NT2/D1 (cell line): ENCODE data around the gene GTF3C5.

ENCODE experiments used
- DNase-seq: peaks from one replicate; pipeline ENCODE4 v3.0.0-alpha.2; 2011; ENCODE audit warnings: low read depth, low spot score
- H3K27me3 ChIP-seq: 2 replicates; pipeline ENCODE4 v1.6.0; 2011; ENCODE audit warnings: mild to moderate bottlenecking; ENCODE audit not compliant: insufficient read length, insufficient read depth
- H3K36me3 ChIP-seq: 2 replicates; pipeline ENCODE4 v1.6.1; 2011; ENCODE audit warnings: mild to moderate bottlenecking, low read length, mixed read lengths; ENCODE audit not compliant: insufficient read depth, insufficient read length
- H3K4me1 ChIP-seq: 2 replicates; pipeline ENCODE4 v1.5.1; 2011; ENCODE audit not compliant: insufficient read depth, insufficient read length
- H3K4me3 ChIP-seq: 2 replicates; pipeline ENCODE4 v1.5.1; 2011; ENCODE audit warnings: low read depth; ENCODE audit not compliant: insufficient read length
- H3K9ac ChIP-seq: 2 replicates; pipeline ENCODE4 v1.6.0; 2011; ENCODE audit warnings: low read depth; ENCODE audit not compliant: insufficient read length
- H3K9me3 ChIP-seq: 2 replicates; pipeline ENCODE4 v1.5.1; 2011; ENCODE audit warnings: mild to moderate bottlenecking, low read length; ENCODE audit not compliant: insufficient read depth
- SUZ12 ChIP-seq: IDR thresholded peaks from 2 replicates; pipeline ENCODE4 v1.6.1; 2011; ENCODE audit not compliant: insufficient read length, insufficient read depth; ENCODE audit errors: extremely low read depth
- YY1 ChIP-seq: IDR thresholded peaks from 2 replicates; pipeline ENCODE4 v1.6.1; 2011; ENCODE audit not compliant: insufficient read length, insufficient read depth
- ZNF274 ChIP-seq: IDR thresholded peaks from 2 replicates; pipeline ENCODE4 v1.6.1; 2011; ENCODE audit warnings: mild to moderate bottlenecking, low read depth, low read length

The GTF3C5 gene

DNA sequence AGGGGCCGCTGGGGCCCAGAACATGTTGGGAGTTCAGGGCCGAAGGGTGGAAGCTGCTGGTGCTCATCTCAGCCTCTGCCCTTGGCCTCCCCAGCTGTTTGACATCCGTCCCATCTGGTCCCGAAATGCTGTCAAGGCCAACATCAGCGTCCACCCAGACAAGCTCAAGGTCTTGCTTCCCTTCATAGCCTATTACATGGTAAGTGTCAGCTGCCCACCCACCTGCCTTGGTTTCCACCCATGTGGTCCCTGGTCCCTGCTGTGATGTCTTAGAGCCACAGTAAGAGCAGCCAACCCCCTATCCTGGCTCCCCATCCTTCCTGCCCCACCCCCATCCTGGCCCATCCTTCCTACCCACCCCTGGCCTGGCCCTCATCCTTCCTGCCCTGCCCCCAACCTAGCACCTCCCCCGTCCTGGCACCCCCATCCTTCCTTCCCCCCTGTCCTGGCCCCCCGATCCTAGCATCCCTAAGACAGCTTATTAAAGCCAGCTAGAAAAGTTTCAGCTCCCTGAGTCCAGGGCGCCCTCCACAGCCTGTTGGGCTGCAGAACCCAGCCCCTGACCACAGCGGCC is 21.3 kb downstream of the GTF3C5 start:
- Histone ChIP-seq H3K27me3 (no peaks in the 10 kb centered on the region), H3K9ac (no peak overlapping the region), H3K4me3 (no peak overlapping the region), H3K36me3 (peaks cover 91% of the 10 kb centered on the region), H3K4me1 (no peaks in the 10 kb centered on the region), H3K9me3 (no peaks in the 10 kb centered on the region)
- DNase-seq = no peak
- TF ChIP-seq ZNF274 (no peak), YY1 (no peak)

DNA sequence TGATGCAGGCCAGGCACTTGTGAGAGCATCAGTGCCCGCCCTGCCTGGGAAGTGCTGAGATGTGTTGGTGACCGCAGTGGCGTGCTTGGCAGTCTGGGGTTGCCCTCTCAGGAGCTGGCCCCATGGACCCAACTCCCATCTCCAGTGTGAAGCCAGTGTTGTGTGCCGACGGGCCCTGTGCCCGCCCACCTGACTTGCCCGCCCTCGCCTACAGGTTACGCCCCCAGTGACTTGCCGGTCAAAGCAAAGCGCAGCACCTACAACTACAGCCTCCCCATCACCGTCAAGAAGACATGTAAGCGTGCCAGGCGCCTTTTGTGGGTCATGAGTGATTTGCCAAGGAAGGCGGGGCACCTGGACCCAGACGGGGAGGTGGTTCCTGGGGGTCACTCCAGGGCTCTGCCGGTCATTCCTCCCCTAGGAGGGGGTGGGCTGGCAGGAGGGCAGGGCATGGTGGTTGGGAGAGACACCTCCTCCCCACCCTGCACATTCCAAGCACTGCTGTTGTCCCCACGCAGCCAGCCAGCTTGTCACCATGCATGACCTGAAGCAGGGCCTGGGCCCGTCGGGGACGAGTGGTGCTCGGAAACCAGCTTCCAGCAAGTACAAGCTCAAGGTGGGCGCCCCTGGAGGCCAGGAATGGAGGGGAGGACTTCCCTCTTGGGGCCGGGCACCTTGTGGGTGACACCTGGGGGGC is 23.5 kb downstream of the GTF3C5 start:
- no peak overlapping the region for H3K9ac ChIP-seq
- no peaks in the 10 kb centered on the region for H3K9me3 ChIP-seq
- H3K4me1 ChIP-seq = peaks cover 11% of the 10 kb centered on the region
- H3K4me3 ChIP-seq = no peak overlapping the region
- TF ChIP-seq SUZ12 (no peak), ZNF274 (no peak), YY1 (no peak)
- DNase-seq = no peak
- no peaks in the 10 kb centered on the region for H3K27me3 ChIP-seq
- peaks cover 94% of the 10 kb centered on the region for H3K36me3 ChIP-seq

DNA sequence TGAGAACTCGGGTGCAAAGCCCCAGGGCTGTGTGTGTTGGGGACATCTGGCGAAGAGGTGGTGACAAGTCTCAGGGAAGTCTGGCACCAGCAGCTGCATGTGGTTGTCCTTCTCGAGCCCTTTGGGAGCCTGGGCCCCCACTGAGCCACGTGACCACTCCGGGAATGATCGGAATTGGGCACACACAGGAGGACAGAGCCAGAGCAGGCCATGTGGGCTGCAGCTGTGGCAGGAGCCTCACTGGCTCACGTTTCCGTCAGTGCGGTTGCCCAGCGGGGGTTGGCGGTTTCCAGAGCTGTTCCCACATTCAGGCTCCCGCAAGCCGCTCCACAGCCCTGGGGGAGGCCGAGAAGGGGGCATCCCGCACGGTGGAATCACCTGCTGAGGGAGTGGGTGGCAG is 24.2 kb downstream of the GTF3C5 start:
- no peak overlapping the region for H3K4me3 ChIP-seq
- no peaks in the 10 kb centered on the region for H3K27me3 ChIP-seq
- no peak for DNase-seq
- peaks cover 91% of the 10 kb centered on the region for H3K36me3 ChIP-seq
- peaks cover 16% of the 10 kb centered on the region for H3K4me1 ChIP-seq
- no peak overlapping the region for H3K9ac ChIP-seq
- no peaks in the 10 kb centered on the region for H3K9me3 ChIP-seq
- TF ChIP-seq SUZ12 = no peak
- TF ChIP-seq ZNF274 = no peak
- TF ChIP-seq YY1 = no peak

DNA sequence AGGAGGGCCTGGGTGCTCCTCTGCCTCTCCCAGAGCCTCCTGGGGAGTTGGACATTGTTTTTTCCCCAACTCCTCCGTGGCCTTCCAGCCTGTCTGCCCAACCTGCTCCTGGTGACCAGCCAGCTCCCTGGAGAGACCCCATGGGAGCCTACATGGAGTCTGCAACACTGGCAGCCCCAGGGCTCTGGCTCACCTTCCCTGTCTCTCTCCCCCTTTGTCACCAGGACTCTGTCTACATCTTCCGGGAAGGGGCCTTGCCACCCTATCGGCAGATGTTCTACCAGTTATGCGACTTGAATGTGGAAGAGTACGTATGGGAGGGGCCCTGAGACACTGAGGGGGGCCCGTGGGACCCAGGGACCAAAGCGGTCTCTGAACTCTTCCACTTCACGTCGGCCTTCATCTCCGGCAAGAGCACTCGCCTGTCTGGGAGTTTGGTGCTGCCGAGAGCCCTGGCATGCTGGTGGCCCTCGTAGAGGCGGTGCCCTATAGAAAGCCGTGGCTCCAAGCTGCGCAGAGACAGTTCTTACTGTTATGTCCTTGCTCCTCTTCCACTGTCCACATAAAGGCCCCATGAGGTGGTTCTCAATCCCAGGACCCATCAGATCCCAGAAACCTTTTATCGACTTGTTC is 25.1 kb downstream of the GTF3C5 start:
- peaks cover 16% of the 10 kb centered on the region for H3K4me1 ChIP-seq
- no peak overlapping the region for H3K9ac ChIP-seq
- no peaks in the 10 kb centered on the region for H3K9me3 ChIP-seq
- no peak for TF ChIP-seq YY1
- no peak for TF ChIP-seq SUZ12
- no peak for TF ChIP-seq ZNF274
- DNase-seq = no peak
- no peaks in the 10 kb centered on the region for H3K27me3 ChIP-seq
- no peak overlapping the region for H3K4me3 ChIP-seq
- peaks cover 83% of the 10 kb centered on the region for H3K36me3 ChIP-seq

DNA sequence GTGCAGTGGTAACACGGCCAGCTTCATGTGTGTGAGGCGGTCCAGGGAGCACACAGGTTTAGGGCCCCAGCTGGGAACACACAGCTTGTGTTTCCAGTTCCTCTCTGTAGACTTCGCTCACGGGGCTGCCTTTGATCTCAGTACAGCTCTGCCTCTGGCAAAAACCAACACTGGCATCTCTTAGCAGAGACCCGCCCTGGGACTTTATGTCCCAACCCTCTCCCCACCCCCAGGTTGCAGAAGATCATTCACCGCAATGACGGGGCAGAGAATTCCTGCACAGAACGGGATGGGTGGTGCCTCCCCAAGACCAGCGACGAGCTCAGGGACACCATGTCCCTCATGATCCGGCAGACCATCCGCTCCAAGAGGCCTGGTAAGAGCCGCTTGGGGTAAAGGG is 25.7 kb downstream of the GTF3C5 start:
- DNase-seq = no peak
- no peak overlapping the region for H3K9ac ChIP-seq
- H3K36me3 ChIP-seq = peaks cover 77% of the 10 kb centered on the region

DNA sequence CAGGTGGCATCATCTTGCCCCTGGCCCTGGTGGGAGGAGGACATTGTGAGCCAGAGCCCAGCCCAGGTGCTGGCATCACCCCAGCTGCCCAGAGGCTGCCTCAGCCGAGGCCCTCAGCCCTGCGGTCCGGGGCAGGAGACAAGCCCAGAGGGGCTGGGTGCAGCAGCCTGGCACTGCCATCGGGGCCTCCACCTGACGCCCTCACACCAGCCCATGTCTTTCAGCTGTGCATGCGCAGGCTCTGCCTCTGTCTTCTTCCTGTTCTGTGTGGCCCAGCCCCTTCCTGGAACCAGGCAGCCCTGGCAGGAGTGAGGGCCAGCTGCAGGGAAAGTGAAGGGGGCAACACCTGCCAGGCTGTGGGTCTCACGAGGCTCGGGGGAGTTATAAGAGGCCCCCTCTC is 26.2 kb downstream of the GTF3C5 start:
- no peaks in the 10 kb centered on the region for H3K9me3 ChIP-seq
- no peaks in the 10 kb centered on the region for H3K27me3 ChIP-seq
- DNase-seq = no peak
- H3K9ac ChIP-seq = no peak overlapping the region
- H3K36me3 ChIP-seq = peaks cover 72% of the 10 kb centered on the region
- no peak for TF ChIP-seq SUZ12
- TF ChIP-seq YY1 = no peak
- TF ChIP-seq ZNF274 = no peak
- no peak overlapping the region for H3K4me3 ChIP-seq
- H3K4me1 ChIP-seq = peaks cover 24% of the 10 kb centered on the region

More for the DNA sequence above, 25.7 kb downstream of the GTF3C5 start:
- Histone ChIP-seq H3K27me3 (no peaks in the 10 kb centered on the region), H3K9me3 (no peaks in the 10 kb centered on the region), H3K4me3 (no peak overlapping the region), H3K4me1 (peaks cover 22% of the 10 kb centered on the region)
- TF ChIP-seq YY1 = no peak
- no peak for TF ChIP-seq SUZ12
- TF ChIP-seq ZNF274 = no peak

DNA sequence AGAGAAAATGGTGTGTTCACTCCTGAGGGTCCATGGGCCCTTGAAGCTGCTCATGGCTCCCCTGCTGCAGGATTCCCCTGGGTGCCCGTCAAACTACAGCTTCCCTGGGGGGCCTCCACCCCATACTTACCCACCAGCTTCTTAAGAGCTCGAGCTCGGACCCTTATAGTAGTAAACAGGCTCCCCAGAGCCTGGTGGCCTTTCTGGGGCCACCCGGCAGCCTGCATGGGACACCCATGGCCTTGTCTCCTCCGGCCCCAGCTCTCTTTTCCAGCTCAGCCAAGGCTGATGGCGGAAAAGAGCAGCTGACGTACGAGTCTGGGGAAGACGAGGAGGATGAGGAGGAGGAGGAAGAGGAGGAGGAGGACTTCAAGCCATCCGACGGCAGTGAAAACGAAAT is 26.8 kb downstream of the GTF3C5 start:
- Histone ChIP-seq H3K36me3 (peaks cover 68% of the 10 kb centered on the region), H3K4me1 (peaks cover 24% of the 10 kb centered on the region), H3K9me3 (no peaks in the 10 kb centered on the region), H3K9ac (no peak overlapping the region), H3K27me3 (no peaks in the 10 kb centered on the region), H3K4me3 (no peak overlapping the region)
- DNase-seq = no peak
- TF ChIP-seq SUZ12 (no peak), ZNF274 (no peak), YY1 (no peak)
